ENCODE measurements around the gene UPP2. TPM values are rescaled to one million over a fixed set of nuclear protein-coding genes. Genes with fewer than 3 reads are reported as not detected.

The UPP2 gene
- total RNA-seq = 0.11 and 0.13 TPM in 2 replicates

GRCh38 chr2:158101384-158101926, at the start of gene UPP2:
UPP2 (plus strand) TSS chr2:158101876; CDS start chr2:158102064, 188 bp downstream.

Other genes with a start within 250 kb of the UPP2 start
- 50.5 and 60.1 TPM in 2 replicates for gene ACVR1, start 225.5 kb upstream of the UPP2 start, total RNA-seq

Measured in articular chondrocyte of knee joint (primary cell).